ENCODE data around the gene CHSY1.
A peak's percentile ranks its signal among the peaks of the same experiment; 100 is the strongest.

CHSY1 gene

DNA sequence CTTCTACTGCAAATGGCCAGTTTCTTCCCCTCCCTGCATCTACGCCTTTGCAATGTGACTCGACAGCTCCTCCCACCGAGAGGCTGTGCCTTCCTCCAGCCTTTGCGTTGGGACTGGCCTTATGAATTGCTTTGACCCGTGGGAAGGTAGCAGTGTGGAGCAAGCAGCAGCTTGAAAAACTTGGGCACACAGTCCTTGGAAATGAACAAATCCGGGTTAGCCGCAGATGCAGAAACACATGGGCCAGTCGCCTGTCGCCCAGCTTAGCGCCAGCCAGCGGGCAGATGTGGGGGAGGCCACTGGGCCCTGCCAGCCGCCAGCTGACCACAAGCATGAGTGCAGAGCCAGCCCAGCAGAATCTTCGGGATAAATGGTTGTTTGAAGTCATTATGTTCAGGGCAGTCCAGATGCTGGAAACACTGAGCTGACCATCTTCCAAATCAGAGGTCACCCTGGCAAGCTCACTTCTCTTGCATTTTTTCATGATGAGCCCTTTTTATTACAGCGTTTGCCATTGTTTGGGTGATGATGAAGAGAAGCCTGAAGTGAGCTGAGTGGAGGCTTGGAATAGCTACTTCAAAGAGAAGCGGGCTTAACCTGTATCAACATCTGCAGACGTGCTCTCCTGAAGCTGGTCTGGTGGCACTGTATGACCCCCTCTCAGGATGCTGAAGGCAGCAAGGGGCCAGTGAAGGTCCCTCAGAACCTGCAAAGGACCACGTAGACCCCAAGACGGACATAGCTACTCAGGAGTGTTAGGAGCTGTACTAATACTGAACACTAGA, 15.7 kb upstream of the CHSY1 start:
- no peak for DNase-seq

DNA sequence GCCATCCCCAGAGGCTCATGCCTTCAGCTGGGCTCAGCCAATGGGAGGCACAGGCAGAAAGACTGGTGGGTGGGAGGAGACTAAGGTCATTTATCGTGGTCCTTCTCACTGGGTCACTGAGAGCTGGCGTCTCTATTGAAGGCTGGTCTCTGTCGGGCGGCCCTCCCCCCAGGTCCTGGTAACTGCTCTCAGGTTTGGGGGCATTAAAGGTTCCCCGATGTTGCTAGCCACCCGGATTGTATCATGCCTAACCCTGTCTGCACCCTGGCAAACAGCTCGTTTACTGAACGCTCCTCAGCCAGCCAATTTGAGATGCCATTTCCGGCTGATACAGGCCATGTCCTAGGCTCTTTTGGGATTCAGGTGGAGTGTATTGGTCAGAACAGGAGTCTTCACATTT, 14.9 kb upstream of the CHSY1 start:
- no peak for DNase-seq

GRCh38 chr15:101266034-101266433, 14.2 kb upstream of the CHSY1 start:
- DNase-seq: no peak

DNA sequence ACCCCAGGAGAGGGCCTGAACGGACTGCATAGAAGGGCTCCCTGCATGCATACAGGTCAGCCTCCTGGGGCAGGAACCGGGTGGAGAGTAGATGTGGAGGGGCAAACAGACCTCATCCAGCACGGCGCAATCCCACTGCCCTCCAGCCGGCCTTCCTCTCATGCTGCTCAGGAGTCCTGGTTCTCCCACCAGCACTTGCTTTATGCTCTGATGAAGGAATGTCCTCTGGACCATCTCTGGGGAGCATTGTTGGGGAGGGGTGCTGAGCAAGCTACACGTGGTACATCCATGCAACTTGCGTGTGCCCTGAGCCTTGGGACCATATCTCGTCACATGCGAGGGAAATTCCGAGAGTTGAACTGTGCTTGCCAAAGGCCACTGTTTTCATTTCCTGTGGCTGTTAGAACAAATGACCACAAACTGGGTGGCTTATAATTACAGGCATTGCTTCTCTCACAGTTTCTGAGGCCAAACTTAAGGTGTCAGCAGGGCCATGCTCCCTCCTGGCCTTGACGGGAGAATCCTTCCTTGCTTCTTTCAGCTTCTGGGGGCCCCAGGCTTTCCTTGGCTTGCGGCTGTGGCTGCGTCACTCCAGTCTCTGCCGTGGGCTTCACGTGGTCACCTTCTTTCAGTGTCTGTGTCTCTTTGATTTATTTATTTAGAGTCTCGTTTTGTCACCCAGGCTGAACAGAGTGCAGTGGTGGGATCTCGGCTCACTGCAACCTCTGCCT, 13.2 kb upstream of the CHSY1 start:
- no peak for DNase-seq

GRCh38 chr15:101264011-101264410, 12.2 kb upstream of the CHSY1 start:
- DNase-seq: no peak

DNA sequence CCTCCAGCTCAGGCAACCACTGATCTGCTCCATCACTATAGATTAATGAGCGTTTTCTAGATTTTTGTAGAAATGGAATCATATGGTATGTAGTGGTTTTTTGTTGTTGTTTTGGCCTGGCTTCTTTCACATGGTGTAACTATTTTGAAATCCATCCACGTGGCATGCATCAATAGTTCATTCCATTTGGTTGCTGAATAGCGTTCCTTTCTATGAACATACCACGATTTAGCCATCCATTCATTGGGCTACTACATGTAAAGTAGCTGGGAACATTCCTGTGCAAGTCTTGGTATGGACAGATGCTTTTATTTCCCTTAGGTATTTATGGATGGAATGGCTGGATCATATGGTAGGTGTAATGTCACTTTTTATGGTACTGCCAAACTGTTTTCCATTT, 10.7 kb upstream of the CHSY1 start:
- DNase-seq: no peak

- DNase-seq: peak; percentile 67
Measured at GRCh38 chr15:101258238-101259144, 6.6 kb upstream of the CHSY1 start.

DNA sequence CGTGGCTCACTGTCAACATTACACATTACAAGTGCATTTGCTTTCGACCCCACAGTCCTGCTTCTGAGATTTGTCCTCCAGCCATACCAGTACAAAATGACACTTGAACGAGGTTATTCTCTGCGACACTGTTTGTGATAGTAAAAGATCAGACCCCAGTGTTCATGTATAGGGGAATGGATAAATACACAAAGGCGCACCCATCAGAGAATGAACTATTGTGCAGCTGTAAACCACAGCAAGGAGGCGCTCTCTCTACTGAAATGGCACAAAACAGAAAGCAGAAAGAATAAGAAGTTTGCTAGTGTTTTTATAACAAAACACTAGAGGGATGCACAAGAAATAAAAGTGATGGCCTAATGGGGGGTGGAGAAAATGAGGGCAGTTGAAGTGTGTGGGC, 4.9 kb upstream of the CHSY1 start:
- DNase-seq: no peak

DNA sequence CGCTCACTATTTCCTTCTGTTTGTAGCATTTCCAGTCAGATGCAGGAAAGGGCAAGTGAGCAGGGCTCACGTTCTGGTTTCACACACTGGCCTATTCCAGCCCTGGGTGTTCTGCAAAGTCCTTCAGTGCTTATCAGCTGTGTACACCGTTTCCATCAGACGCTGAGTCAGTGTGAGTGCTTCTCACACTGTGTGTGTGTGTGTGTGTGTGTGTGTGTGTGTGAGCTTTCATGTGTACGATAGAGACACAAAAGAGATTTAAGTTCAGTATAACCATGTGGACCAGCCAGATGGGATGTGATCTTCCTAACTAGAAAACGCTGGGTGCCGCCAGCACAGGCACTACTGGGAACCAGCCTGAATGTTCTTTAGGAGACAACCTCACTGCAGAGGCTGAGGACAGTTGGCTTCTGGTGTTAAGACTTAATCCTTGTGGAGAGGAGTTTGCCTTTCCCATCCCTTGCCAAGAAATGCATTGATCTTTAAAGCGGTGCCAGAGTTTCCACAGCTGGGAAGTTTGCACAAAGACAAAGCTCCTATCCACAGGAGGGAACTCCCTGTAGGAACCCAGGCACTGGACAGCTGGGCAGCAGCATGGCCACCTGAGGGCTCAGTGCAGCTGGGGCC, 3.9 kb upstream of the CHSY1 start:
- DNase-seq: peak; percentile 7

DNA sequence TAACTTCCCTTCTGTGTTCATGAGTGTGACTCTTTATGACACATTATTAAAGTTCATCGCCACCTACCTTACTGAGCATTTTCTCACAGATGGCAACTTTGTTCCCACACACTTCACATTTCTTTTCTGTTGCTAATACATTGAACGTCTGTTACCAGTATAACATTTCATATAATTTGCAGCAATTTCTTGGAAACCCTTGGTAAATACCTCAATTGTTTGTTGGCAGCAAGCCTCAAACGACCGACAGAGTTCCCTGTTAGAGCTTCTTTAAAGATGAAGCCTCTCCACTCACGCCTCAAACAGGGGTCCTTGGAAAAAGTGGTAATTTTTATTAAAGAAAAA, 3.2 kb upstream of the CHSY1 start:
- peak; percentile 21 for DNase-seq

DNA sequence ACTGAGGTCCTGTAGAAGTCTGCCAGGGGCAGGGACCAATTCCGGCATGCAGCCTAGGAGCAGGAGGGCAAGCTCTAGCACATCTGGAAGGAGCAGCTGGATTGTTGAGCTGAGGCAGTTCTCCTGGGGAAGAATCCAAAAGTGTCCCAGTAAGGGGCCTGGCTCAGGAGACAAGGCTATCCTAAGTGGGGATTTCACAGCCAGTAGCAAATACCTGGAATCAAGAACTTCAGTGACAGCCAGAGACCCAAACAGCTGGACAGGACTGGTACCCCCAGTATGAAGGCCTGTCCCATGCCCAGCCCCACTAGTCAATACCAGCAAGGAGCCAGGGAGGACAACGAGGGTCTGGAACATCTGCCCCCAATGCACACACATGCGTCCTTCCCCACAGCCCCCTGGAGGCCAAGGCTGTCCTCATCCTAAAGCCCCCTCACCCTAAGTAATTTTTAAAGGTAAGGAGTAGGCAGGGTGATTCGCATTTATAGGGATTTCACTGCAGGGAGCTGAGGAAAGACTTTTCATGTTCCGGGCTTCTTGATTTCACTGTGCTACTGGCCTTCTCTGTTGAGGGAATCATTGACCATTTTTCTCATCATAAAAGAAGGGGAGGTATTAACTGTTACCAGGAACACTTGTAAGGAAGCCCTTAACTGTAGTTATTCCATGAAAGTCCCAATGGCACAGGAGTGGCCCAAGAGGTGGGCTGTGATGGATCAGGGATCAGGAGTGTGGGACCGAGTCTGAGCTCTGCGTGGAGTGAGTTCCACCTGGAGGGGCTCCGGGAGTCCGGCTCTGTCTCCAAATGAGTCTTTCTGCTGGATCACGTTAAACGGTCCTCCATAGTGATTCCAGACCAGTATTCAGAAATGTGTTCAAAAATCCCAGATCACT, 2.6 kb upstream of the CHSY1 start:
- DNase-seq: no peak

- no peak for DNase-seq
Measured at GRCh38 chr15:101252836-101253235, 988 bp upstream of the CHSY1 start.

- DNase-seq: peak; percentile 32
Measured at GRCh38 chr15:101250873-101251829, 697 bp downstream of the CHSY1 start.

- DNase-seq: no peak
Measured at GRCh38 chr15:101250341-101250831, 1.5 kb downstream of the CHSY1 start.

GRCh38 chr15:101248274-101248673, 3.6 kb downstream of the CHSY1 start:
- DNase-seq: no peak

DNA sequence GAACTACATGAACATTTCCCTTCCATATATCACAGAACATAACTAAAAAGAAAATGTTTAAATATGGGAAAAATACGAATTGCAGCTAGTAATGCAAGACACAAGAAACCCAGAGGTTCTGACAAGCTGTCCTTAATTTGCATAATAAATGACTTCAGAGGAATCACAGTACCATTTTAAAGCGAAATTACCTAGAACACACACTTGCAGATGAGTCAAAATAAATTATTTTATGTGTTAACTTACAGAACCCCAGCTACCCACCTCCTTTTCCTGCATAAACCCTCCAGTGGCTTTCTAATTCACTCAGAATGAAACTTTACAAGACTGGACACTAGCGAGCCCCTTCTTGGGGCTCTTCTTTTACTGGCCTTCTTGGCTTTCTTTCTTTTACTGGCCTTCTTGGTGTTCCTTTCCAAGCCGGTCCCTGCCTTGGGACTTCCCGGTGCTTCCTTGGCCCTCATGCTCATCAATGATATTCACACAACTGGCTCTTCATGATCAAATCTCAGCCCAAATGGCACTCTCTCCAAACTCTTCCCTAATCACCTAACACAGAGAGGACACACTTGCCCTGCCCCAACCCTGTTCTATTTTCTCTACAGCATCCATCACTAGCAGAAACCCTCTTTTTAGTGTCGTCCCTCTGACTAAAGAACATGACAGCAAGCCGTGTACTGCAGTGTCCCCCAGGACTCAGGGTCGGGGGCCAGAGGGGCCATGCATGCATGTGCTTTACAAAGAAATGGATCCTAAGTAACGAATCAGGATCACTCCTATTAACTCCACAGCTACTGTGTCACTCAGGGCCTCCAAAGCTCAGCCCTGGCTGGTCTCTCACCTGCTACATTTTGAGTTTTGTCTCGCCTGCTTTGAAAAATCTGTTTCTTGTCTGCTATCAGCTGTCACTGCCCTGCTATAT, 4.8 kb downstream of the CHSY1 start:
- no peak for DNase-seq

DNA sequence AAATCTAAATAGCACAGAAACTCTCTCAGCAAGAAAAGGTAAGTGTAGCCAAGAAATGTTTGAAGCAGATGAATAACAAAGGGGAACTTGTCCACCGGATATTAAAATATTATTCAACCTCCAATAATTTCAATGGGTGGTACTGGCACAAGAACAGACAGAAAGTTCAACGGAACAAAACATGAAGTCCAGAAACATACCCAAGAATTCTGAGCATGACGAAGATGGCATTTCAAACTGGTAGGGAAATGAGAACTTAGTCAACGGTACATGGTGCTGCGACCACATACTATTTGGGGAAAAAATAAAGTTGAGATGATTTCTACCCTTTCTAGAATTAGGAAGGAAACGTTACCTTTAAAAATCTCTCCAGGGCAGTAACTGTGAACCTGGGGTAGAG, 5.5 kb downstream of the CHSY1 start:
- no peak for DNase-seq

DNA sequence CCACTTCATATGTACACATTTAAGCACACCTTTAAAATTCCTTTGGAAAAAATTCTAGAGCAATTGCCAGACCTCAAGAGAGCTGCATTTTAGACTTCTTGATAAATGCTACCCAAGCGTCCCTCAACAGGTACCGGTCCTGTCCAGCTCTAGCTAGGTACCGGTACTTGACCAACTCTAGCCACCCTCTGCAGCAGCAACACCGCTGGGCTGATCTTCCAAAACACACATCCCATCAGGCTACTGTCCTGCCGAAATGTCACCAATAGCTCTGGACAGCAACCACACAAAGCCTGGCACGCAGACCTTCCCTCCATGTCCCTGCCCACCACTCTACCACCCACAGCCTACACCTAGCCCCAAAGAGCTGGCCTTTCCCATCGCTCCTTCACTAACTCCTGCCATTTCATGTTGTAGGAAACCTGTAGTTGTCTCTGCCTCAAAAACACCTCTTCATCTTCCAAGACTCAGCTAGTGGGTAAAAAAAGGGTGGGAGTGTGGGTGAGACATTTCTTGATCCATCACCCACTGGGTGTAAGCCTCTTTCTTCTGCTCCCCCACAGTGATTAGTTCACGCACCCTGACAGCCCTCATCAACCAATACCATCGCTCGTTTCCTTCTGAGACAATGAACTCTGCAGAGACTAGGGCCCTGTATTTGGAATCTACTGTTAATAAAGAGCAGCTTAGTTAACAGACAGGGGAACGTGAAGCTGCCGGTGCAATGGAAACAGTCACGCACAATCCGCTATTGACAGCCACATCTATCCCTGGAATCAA, 6.8 kb downstream of the CHSY1 start:
- no peak for DNase-seq

All from NCI-H2171 (cell line).